HL-60 (cell line): ENCODE measurements around the gene FBXO48.

Experiments used
- DNase-seq, 2 experiments: peaks; one replicate each; pipeline ENCODE4 v3.0.0-alpha.2; 2010 to 2020; ENCODE audit warnings: low read depth in 1 of 2, low spot score in 1 of 2
- H3K27ac ChIP-seq: fragments of 250-450 bp; sonication (Bioruptor Pico); replicated peaks from 2 replicates; pipeline ENCODE4 v1.5.1; 2020; ENCODE audit warnings: mild to moderate bottlenecking, moderate library complexity
- H3K27me3 ChIP-seq: fragments of 250-450 bp; sonication (Bioruptor Pico); 2 replicates; pipeline ENCODE4 v1.5.1; 2021; ENCODE audit warnings: mild to moderate bottlenecking, moderate library complexity; ENCODE audit not compliant: insufficient read depth, poor library complexity, severe bottlenecking
- H3K4me3 ChIP-seq: replicated peaks from 2 replicates; pipeline ENCODE4 v1.5.1; 2011; ENCODE audit warnings: mild to moderate bottlenecking, control low read depth, low read length; ENCODE audit not compliant: insufficient read depth
- GABPA ChIP-seq: IDR thresholded peaks from 2 replicates; pipeline ENCODE4 v1.6.1; 2012; ENCODE audit warnings: low read depth
- POLR2AphosphoS5 ChIP-seq: IDR thresholded peaks from 2 replicates; pipeline ENCODE4 v1.6.1; 2012; ENCODE audit warnings: low read depth
- SPI1 ChIP-seq: IDR thresholded peaks from 2 replicates; pipeline ENCODE4 v1.6.1; 2012; ENCODE audit warnings: low read depth, mild to moderate bottlenecking, borderline replicate concordance
- TF ChIP-seq, protein P1 (sequence below): IDR thresholded peaks from 2 replicates; pipeline ENCODE4 v1.6.1; 2012; ENCODE audit warnings: low read depth; ENCODE audit not compliant: insufficient replicate concordance
- TF ChIP-seq, protein P2 (sequence below): IDR thresholded peaks from one replicate; pipeline ENCODE4 v1.5.1; 2011; ENCODE audit warnings: low read length, control low read depth, inconsistent platforms; ENCODE audit not compliant: insufficient read depth

The FBXO48 gene

GRCh38 chr2:68469935-68470334 is 2.8 kb upstream of the FBXO48 start:
- no peak for TF ChIP-seq GABPA
- TF ChIP-seq, protein P1, sequence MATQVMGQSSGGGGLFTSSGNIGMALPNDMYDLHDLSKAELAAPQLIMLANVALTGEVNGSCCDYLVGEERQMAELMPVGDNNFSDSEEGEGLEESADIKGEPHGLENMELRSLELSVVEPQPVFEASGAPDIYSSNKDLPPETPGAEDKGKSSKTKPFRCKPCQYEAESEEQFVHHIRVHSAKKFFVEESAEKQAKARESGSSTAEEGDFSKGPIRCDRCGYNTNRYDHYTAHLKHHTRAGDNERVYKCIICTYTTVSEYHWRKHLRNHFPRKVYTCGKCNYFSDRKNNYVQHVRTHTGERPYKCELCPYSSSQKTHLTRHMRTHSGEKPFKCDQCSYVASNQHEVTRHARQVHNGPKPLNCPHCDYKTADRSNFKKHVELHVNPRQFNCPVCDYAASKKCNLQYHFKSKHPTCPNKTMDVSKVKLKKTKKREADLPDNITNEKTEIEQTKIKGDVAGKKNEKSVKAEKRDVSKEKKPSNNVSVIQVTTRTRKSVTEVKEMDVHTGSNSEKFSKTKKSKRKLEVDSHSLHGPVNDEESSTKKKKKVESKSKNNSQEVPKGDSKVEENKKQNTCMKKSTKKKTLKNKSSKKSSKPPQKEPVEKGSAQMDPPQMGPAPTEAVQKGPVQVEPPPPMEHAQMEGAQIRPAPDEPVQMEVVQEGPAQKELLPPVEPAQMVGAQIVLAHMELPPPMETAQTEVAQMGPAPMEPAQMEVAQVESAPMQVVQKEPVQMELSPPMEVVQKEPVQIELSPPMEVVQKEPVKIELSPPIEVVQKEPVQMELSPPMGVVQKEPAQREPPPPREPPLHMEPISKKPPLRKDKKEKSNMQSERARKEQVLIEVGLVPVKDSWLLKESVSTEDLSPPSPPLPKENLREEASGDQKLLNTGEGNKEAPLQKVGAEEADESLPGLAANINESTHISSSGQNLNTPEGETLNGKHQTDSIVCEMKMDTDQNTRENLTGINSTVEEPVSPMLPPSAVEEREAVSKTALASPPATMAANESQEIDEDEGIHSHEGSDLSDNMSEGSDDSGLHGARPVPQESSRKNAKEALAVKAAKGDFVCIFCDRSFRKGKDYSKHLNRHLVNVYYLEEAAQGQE, result no peak
- TF ChIP-seq, protein P2, sequence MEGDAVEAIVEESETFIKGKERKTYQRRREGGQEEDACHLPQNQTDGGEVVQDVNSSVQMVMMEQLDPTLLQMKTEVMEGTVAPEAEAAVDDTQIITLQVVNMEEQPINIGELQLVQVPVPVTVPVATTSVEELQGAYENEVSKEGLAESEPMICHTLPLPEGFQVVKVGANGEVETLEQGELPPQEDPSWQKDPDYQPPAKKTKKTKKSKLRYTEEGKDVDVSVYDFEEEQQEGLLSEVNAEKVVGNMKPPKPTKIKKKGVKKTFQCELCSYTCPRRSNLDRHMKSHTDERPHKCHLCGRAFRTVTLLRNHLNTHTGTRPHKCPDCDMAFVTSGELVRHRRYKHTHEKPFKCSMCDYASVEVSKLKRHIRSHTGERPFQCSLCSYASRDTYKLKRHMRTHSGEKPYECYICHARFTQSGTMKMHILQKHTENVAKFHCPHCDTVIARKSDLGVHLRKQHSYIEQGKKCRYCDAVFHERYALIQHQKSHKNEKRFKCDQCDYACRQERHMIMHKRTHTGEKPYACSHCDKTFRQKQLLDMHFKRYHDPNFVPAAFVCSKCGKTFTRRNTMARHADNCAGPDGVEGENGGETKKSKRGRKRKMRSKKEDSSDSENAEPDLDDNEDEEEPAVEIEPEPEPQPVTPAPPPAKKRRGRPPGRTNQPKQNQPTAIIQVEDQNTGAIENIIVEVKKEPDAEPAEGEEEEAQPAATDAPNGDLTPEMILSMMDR, result no peak
- no peak for TF ChIP-seq SPI1
- TF ChIP-seq POLR2AphosphoS5, result no peak
- Histone ChIP-seq H3K27me3 (no peaks in the 10 kb centered on the region), H3K4me3 (no peak overlapping the region), H3K27ac (no peak overlapping the region)
- no peak for DNase-seq

GRCh38 chr2:68468801-68469200 is 1.7 kb upstream of the FBXO48 start:
- no peak overlapping the region for H3K4me3 ChIP-seq
- DNase-seq, result no peak
- TF ChIP-seq POLR2AphosphoS5, result no peak
- no peak for TF ChIP-seq GABPA
- TF ChIP-seq, protein P1, result no peak
- no peak for TF ChIP-seq SPI1
- TF ChIP-seq, protein P2, result no peak
- no peaks in the 10 kb centered on the region for H3K27me3 ChIP-seq
- no peak overlapping the region for H3K27ac ChIP-seq

DNA sequence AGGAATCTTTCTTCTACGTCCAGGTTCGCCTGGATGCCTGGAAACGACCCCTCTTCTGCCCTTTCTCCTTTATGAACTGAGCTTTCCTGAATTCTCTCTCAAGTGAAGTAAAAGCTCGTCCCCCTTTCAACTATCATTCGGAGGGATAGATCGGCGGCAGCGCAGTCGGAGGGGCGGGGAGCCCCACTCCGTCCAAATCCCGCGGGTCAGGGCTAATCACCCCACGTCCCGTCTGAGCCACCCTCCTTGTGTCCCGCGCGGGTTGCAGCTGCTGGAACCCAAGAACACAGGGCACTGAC is 367 bp downstream of the FBXO48 start:
- peak overlapping the region; percentile 86 for H3K4me3 ChIP-seq
- TF ChIP-seq SPI1, result no peak
- TF ChIP-seq, protein P2, result no peak
- H3K27me3 ChIP-seq, result no peaks in the 10 kb centered on the region
- no peak for DNase-seq
- H3K27ac ChIP-seq, result peak overlapping the region; percentile 43

- TF ChIP-seq GABPA, result no peak
- TF ChIP-seq, protein P2, result no peak
- TF ChIP-seq, protein P1, result no peak
- no peak for TF ChIP-seq POLR2AphosphoS5
- TF ChIP-seq SPI1, result no peak
- peak overlapping the region; percentile 43; the same call in 1 of the 2 replicates for H3K27ac ChIP-seq
- H3K4me3 ChIP-seq, result peak overlapping the region; percentile 86
- DNase-seq, result peak; percentile 33 to 63
- no peaks in the 10 kb centered on the region for H3K27me3 ChIP-seq
These were observed 725 bp downstream of the FBXO48 start for GRCh38 chr2:68466361-68466777.
